Keratinocyte (primary cell): Measurements from ENCODE around the gene C16orf95.

Experiments used
- EZH2 ChIP-seq: IDR thresholded peaks from one replicate; pipeline ENCODE4 v1.6.1; 2012; ENCODE audit warnings: inconsistent platforms, mild to moderate bottlenecking, low read length, moderate library complexity
- TF ChIP-seq, protein P1 (sequence below), 3 experiments: IDR thresholded peaks in 1 of 3; conservative IDR thresholded peaks in 1 of 3; optimal IDR thresholded peaks in 1 of 3; 2 replicates in 2 of 3; 3 replicates in 1 of 3; pipeline versions ENCODE3 to v1.5.1; 2011; ENCODE audit warnings: low read length in 3 of 3, mild to moderate bottlenecking in 3 of 3, moderate library complexity in 2 of 3, control low read depth in 1 of 3, inconsistent platforms in 1 of 3; ENCODE audit not compliant: insufficient read depth in 2 of 3; ENCODE audit errors: extremely low read depth in 1 of 3

DNA sequence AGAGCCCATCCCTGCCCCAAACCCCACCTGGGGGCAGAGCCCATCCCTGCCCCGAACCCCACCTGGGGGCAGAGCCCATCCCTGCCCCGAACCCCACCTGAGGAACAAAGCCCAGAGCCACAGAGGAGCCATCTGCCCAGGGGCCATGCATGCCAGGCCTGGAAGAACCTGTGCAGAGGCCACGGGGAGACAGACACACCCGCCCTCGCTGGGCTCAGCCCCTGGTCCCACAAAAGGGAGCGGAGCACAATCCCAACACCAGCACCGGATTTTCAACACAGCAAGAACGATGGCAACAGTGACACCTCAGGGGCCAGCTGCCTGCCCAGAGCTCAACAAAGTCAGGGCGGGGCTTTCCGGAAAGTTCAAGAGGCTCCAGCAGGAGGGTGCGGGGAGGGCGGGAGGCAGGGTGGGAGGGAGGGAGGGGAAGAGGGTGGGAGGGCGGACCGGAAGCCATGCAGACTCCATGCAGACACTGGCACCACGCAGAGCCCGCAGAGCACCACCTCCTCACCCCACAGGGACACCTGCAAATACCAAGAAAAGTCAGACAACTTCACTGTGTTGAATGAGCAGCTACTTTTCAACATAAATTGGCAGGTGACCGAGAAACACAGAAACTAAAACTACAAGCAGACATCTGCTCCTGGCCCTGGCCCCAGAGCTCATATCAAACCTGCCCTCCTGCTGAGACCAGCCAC is 27.9 kb upstream of the C16orf95 start:
- TF ChIP-seq, protein P1, sequence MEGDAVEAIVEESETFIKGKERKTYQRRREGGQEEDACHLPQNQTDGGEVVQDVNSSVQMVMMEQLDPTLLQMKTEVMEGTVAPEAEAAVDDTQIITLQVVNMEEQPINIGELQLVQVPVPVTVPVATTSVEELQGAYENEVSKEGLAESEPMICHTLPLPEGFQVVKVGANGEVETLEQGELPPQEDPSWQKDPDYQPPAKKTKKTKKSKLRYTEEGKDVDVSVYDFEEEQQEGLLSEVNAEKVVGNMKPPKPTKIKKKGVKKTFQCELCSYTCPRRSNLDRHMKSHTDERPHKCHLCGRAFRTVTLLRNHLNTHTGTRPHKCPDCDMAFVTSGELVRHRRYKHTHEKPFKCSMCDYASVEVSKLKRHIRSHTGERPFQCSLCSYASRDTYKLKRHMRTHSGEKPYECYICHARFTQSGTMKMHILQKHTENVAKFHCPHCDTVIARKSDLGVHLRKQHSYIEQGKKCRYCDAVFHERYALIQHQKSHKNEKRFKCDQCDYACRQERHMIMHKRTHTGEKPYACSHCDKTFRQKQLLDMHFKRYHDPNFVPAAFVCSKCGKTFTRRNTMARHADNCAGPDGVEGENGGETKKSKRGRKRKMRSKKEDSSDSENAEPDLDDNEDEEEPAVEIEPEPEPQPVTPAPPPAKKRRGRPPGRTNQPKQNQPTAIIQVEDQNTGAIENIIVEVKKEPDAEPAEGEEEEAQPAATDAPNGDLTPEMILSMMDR (optimal IDR thresholded peaks at IDR 0.05 in 1 of 3, IDR thresholded peaks at IDR 0.05 in 1 of 3, conservative IDR thresholded peaks at IDR 0.05 in 1 of 3; ENCODE audit: extremely low read depth in 1 of 3, insufficient read depth in 2 of 3, low read length in 3 of 3): no peak
- no peak for TF ChIP-seq EZH2
